ENCODE data around the gene IGSF9.

- TF ChIP-seq CTCF (IDR thresholded peaks at IDR 0.05) (no peak), POLR2A (IDR thresholded peaks at IDR 0.05) (no peak)
Observed at GRCh38 chr1:159917533-159918351, 27.7 kb downstream of the IGSF9 start.

Measured in uterus (tissue), 2 donors.